GM21723 (cell line): ENCODE data around the gene OR56A5.
"Not testable (repeated sequence)": the region's sequence is repeated elsewhere in the genome, so short reads cannot be mapped to it uniquely, and the experiment has no call there.

Experiments
- ATAC-seq: cut with Tn5 transposase; IDR thresholded peaks from one replicate; pipeline ENCODE4 v1.9.1; 2021; ENCODE audit warnings: mild to moderate bottlenecking, moderate library complexity; ENCODE audit not compliant: unreplicated experiment

Gene OR56A5, protein sequence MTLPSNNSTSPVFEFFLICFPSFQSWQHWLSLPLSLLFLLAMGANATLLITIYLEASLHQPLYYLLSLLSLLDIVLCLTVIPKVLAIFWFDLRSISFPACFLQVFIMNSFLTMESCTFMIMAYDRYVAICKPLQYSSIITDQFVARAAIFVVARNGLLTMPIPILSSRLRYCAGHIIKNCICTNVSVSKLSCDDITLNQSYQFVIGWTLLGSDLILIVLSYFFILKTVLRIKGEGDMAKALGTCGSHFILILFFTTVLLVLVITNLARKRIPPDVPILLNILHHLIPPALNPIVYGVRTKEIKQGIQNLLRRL

DNA sequence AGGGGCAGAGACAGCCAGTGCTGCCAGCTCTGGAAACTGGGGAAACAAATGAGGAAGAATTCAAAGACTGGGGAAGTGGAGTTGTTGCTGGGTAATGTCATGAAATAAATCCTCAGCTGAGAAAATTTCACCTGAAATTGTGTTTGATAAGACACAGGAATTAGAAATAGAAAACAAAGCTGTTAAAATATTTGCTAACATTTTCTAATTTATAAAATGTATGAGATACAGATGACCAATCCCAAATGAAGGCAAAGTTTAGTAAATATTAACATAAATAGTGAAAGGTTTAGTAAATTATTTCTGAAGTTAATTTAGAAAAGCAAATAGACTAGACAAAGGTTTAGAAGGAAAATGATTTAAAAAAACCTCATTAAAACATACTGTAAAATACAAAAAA, at the start of gene OR56A5:
TSS of gene OR56A5 (minus strand) at position 101 of the 400 bp plus-strand sequence. CDS start at position 101, 0 bp downstream.
- ATAC-seq: no peak

DNA sequence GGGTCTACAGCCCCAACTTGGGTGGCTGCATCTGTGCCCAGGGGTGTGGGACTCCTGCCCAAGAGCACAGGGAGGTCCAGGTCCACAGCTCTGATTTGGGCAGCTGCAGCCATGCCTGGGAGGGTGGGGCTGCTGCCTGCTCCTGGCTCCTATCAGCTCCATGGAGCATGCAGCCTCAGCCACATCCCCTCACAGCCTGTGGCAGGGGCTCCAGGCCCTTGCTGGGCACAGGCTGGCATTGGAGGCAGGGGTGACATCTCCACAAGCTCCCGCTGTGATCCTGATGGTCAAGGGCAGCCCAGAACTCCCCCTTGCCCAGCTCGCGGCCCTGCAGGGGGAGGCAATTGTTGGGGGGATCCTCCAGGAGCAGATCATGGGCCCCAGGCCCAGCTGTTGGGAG, 44.7 kb upstream of the OR56A5 start:
- no peak for ATAC-seq

DNA sequence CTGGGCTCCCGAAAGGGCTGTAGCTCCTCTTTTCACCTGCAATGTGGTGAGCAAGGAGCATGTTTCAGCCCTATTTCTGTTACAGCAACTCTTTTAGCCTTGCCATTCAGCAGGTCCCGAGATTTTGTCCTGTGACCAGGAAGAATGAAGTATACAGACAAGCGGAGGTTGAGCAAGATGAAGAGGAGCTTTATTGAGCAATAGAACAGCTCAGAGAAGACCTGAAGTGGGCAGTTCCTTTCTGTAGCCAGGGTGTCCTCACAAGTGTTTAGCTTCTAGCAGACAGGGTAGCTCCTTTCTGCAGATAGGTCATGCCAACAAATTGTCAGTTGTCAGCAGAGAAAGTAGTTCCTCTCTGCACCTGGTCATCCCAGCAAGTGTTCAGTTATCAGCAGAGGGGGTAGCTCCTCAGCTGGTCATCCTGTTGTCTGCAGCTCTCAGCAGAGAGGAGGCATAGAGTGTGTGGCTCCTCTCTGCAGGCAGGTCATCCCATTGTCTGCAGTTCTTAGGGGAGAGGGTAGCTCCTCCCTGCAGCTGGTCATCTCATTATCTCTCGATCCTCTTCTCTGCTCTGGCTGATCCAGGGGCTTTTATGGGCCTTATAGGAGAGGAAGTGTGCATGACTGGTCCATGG, 43.9 kb upstream of the OR56A5 start:
- ATAC-seq: no peak

DNA sequence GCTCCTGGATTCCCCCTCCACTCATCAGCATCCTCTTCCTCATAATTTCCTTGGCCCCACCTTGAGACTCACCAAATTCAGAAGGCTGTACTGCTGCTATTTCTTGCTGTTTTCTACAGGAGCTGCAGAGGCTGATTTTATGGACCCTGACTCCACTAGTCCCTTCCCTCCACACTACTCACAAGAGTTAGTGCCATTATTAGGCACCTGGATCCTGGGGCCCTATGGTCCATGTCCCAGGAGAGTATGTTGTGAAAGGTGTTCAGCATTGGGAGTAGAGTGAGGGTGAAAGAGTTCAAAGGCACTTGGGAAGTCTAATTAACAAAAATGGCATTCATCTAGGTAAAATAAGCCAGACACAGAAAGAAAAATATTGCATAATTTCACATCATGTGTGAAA, 38.6 kb upstream of the OR56A5 start, which contains the start of gene OR56A4:
TSS of gene OR56A4 (minus strand) at position 101 of the 400 bp plus-strand sequence. CDS start 3,954 bp downstream, outside the sequence.
- ATAC-seq: no peak

DNA sequence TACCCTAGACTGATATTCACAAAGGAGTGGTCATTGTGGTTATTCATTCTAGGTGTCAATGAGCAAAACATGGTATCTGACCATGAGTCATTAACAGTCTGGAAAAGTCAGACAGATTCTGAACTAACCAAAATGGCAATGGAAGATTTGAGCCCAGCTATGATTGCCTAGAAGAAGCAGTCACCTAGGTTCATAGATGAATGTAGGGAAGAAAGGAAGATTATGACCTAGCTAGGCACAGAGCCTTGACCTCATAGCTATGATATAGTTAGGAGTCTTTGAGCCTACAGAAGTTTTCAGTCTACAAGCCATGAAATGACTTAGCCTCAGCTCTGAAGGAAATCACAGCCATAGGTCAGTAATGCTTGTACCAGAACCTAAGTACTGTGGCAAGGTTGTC, 38.1 kb upstream of the OR56A5 start:
- no peak for ATAC-seq

DNA sequence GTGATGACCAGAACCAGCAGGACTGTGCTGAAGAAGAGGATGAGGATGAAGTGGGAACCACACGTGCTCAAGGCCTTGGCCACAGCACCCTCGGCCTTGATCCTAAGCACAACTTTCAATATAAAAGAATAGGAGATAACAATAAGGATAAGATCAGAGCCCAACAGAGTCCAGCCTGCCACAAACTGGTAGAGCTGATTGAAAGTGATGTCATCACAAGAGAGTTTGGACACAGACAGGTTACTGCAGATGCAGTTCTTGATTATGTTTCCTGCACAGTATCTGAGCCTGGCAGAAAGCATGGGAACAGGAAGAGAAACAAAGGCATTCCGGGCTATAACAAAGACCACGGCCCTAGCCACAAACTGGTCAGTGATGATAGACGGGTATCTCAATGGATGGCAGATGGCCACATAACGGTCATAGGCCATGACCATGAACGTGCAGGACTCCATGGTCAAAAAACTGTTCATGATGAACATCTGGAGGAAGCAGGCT, 34.0 kb upstream of the OR56A5 start:
- ATAC-seq: no peak

DNA sequence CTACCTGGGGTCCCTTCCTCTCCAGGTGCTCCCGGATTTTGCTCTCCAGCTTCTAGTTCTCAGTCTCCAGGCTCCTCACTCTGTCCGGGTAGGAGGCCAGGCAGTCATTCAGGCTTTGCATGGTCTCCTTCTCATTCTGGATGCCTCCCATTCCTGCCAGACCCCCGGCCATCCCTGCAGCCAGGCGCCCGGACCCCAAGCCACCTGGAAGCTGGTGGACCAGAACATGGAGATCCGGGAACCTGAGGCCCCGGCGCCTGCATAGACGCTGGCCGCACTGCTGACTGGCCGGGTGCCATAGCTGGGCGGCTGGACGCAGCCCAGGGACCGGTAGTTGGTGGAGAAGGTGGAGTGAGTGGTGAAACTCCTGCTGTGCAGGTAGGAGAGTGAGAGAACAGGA, 26.5 kb upstream of the OR56A5 start:
- ATAC-seq: no peak

DNA sequence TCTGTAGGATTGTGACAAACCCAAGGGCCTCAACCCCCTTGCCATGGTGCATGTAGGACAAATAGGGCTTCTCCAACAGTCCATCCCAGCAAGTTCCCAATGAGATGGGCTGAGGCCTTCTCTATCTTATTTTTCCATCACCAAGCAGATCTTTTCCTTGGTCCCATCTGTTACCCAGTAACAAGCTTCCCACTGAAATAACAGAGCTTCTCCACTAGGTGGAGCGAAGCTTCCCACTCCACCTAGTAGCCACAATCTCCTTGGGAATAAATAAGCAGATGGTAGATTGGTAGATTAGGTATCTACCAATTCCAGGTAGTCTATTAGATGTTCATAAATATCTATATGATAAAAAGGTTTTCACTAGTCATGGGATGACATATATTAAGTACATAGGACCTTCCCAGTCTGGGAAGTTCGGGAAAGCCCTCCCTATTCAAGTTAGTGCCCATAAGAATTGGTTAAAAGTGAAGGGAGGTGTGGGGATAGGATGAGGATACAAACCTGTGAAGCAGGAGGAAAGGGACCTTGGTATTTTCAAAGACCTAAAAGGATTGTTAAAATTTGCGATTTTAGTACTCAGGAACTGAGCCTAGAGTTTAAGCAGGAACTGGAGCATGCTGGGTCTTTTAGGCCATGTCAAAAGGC, 24.4 kb upstream of the OR56A5 start:
- ATAC-seq: no peak

DNA sequence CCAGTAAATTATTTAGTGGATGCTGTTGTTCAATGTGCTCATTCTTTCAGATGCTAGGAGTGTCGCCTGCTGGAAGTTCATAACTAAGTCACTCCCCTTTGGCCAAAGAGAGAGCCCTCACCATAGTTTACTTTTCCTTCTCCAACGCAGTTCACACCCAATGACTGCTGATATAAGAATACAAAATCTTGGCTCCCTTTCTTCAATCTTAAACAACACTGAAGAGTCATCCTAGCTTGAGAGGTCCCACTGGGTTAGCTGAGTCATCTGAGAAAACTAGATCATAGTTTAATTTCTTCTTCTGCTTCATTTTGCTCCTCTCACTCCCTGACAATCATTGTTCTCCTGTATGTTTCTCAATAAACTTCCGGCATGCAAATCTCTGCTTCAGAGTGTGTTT, 23.9 kb upstream of the OR56A5 start:
- no peak for ATAC-seq

DNA sequence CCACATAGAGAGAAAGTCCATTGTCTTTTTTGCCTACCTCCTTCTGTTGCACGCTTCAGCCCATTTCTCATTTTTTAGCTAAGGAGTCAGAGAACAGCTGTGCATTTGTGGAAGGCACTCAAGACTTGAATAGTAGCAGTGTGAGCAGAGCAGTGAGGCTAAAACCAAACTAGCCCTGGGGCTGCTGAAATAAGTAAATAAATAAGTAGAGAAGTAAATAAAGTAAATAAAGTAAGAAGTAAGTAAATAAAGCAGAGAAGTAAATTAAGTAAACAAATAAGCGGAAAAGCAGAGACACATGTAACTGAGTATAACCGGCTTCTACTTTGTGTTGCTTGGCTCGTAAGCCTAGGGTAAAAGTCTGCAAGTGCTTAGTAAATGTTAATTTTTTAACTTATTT, 20.9 kb upstream of the OR56A5 start:
- no peak for ATAC-seq

DNA sequence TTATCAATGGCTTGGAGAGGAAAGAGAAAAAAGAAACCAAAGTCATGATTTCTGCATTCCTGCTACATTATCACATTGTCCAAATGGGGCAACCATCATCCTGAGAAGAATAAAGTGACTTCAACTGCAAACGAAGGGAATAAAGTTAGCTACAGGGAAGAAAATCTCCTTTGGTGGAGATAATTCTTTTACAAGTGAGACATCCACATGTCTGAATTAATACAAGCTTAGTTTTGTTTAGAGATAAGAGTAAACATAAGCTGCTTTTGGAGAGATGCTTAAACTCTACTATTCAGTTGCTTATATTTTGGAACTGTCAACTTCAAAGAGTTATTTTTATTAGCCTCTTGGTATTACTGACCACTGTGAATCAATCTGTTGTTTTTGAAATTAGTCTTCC, 18.6 kb upstream of the OR56A5 start, which contains the start of gene OR52L1:
TSS of gene OR52L1 (minus strand) at position 101 of the 400 bp plus-strand sequence. CDS start at position 46, 55 bp downstream.
- ATAC-seq: no peak

DNA sequence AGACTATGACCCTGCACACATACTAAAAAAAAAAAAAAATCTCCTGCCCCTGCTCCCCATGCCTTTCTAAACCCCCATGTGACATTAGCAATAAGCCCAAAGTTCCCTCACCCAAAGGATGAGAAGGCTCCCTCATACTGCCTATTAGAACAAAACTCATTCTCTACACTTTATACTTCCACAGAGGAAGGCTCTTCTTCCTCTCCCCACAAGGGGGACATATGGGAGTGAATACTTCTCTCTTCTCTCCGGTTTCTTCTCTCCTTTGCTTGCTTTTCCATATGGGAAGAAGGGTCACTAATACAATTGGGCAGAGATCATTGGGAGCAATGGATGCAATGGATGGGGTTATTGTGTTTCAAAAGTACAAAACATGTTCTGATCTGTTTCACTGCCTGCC, 15.1 kb upstream of the OR56A5 start:
- no peak for ATAC-seq

DNA sequence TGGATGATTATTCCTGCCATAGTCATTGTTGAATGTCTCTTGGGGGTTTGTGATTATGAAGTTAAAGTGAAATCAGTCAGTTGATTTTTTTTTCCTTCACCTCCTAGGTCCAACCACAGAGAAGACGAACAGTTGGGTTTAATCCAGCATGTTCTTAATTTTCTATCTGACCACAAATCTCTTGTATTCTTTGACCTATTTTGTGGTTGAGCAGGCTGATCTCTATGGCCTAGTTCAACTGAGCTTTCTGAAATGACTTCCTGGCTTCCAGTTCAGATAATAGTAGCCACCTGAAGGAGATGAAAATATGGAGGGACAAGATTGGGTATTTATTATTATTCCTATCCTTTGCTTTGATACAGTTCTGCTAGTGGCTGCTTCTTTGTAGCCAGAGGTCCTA, 5.2 kb upstream of the OR56A5 start:
- ATAC-seq: no peak

DNA sequence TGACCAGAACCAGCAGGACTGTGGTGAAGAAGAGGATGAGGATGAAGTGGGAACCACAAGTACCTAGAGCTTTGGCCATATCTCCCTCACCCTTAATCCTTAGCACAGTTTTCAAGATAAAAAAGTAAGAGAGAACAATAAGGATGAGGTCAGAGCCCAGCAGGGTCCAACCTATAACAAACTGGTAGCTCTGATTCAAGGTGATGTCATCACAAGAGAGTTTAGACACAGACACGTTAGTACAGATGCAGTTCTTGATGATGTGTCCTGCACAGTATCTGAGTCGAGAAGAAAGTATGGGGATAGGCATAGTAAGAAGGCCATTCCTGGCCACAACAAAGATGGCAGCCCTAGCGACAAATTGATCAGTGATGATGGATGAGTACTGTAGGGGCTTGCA, 586 bp downstream of the OR56A5 start:
- no peak for ATAC-seq

DNA sequence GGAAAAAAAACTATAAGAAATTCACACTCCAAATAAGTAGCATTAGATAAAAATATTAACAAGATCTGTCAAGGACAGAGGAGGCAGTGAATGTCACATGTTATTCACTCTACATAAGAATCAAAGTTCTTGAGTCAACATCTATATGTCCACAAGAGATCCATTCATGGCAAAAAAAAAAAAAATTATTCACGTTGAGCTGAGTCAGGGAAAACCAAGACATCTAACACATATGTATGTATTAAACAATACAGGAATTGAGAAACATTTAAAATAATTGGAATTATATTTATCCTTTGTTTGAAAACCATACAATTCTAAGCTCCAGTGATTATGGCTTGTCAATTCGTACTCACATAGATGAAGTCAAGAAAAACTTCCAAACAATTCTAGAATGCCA, 1.3 kb downstream of the OR56A5 start:
- no peak for ATAC-seq

DNA sequence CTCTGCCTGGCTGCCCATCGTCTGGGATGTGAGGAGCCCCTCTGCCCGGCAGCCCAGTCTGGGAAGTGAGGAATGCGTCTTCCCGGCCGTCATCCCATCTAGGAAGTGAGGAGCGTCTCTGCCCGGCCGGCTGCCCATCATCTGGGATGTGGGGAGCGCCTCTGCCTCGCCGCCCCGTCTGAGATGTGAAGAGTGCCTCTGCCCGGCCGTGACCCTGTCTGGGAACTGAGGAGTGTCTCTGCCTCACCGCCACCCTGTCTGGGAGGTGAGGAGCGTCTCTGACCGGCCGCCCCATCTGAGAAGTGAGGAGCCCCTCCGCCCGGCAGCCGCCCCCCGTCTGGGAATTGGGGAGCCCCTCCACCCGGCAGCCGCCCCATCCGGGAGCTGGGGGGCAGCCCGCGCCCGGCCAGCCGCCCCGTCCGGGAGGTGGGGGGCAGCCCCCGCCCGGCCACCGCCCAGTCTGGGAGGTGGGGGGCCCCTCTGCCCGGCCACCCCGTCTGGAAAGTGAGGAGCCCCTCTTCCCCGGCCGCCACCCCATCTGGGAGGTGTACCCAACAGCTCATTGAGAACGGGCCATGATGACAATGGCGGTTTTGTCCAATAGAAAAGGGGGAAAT, 7.5 kb downstream of the OR56A5 start:
- not testable (repeated sequence) for ATAC-seq

DNA sequence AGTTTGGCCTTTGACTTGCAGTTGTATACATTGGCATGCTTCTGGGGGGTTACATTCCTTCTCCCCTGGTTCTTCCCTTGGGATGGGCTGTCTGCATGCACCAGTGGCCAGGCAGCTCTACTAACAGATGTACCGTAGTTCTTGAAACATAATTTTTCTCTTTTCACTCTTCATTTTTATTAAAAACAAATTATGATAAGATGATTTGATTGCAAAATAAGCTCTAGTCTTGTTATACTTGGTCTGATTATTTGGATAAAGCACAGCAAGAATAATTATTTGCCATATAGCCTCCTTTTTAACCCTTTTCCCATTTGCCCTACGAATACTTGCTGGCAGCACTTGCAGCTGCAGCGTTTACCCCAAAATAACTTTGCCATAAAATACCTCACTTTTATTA, 12.7 kb downstream of the OR56A5 start:
- ATAC-seq: no peak

DNA sequence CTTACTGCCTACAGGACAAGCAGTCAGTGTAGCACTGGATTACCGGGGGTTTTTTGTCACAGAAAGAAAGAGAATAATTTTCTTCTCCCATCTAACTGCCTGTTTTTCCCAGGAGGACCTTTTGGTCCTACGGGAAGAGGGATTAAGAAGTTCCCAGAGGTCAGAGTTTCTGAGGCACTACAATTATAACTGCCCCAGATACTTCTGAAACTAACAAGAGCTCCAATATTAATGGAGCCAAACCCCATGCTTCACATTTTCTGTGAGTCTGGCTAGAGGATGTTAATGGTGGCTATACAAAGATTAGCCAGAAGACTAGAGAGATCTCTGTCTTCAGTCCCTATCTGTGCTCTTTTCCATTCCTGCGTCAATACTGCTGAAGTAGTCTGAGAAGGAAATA, 26.3 kb downstream of the OR56A5 start, which contains the start of gene OR56A3:
TSS of gene OR56A3 (plus strand) at position 301 of the 400 bp plus-strand sequence. CDS start 5,096 bp downstream, outside the sequence.
- no peak for ATAC-seq

DNA sequence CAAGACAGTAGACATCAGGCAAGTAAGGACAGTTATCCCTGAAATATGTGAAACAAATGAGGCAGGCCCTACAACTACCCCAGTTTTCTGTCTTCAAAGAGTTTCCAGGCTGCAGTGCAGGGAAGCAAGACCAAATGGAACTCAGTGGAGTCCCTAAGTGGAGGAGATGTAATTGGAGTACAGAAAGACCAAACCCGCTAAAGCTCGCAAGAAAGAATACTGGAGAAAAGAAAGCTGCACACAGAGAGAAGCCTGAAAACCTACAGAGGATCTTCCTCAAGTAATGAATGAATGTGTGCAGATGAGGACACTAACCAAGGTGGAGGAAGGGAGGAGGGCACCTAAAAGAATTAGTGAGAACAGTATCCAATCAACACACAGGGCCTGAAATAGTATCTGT, 27.5 kb downstream of the OR56A5 start:
- no peak for ATAC-seq

DNA sequence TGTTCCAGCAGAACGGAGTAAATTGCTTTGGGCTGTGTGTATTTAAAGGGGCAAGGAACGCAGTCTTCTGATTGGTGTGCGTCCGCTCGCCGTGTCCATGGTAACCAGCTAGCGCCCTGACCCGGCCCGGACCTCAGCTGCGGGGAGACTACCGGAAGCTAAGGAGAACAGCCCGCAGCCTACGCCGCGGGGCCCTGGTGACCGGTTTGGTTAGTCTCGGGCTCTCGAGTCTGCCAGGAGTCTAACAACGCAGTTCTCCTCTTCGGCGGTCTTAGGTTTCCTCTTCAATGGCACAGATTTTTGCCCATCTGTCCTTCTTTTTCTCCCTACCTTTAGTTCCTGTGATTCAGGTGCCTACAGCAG, 29.7 kb downstream of the OR56A5 start:
- ATAC-seq: no peak

DNA sequence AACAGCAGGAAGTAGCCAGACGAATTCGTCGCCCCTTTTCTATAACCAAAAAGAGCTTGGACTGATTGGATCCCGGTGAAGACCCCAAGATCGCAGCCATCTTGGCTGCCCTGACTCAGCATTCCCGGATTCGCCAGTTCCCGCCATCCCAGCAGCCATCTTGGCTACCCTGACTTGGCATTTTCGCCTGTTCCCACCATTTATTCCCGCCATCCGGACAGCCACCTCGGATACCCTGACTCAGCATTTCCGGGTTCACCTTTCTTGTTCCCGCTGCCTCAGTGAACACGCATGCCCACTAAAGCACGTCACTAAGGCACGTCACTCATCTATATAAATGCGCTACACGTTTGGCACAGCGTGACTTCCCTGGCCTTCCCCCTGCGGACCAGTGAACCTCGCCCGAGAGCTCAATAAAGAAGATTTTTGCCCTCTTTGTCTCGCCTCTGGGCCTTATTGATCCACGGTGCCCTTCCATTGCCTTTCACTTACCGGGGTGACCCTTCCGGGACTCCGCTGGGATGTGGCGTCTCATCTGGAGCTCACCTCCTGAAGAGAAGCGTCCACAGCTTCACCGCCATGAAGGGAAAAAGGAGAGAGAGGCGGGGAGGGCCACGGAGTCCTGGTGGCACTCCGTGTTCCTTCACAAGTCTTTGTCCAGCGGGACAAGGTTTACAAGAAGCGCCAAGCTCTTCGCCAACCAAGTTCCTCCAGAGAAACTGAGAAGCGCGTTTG, 30.3 kb downstream of the OR56A5 start:
- no peak for ATAC-seq
